ENCODE results near the gene MOB3B. TPM values are rescaled to one million over a fixed set of nuclear protein-coding genes. Genes with fewer than 3 reads are reported as not detected.

Gene MOB3B
- total and polyA plus RNA-seq, 2 of the 13 experiments (the other 11 are each of a cell fraction or from before 2014, with no cell fraction given): 0.03 to 0.09 TPM

DNA sequence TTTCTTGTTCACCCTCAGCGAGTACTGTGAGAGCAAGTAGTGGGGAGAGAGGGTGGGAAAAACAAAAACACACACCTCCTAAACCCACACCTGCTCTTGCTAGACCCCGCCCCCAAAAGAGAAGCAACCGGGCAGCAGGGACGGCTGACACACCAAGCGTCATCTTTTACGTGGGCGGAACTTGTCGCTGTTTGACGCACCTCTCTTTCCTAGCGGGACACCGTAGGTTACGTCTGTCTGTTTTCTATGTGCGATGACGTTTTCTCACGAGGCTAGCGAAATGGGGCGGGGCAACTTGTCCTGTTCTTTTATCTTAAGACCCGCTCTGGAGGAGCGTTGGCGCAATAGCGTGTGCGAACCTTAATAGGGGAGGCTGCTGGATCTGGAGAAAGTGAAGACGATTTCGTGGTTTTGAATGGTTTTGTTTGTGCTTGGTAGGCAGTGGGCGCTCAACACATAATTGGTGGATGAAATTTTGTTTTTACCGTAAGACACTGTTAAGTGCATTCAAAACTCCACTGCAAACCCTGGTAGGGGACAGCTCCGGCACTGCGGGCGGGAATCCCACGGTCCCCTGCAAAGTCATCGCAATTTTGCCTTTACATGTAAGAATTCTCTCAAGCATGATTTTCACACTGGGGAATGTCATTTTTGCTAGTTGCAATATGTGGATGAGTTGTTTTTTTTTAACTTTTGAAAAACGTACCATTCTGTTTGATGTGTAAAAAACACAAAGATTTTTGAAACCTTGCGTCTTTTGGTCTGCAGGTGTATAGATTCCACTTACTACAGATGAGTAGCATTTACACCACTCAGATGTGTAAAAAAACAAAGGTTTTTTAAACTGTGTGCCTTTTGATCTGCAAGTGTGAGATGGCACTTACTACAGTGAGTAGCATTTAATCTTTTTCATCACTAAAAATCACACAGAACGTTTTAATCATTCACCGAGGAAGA, 44.3 kb upstream of the MOB3B start (continued):
- TF ChIP-seq ZNF331 (CRISPR knock-in tag; IDR thresholded peaks at IDR 0.05): peak; percentile 66; the same call in 1 of the 2 replicates
- no peak for TF ChIP-seq HNRNPUL1 (IDR thresholded peaks at IDR 0.05; ENCODE audit: low read depth, low read length)
- TF ChIP-seq, protein P1, sequence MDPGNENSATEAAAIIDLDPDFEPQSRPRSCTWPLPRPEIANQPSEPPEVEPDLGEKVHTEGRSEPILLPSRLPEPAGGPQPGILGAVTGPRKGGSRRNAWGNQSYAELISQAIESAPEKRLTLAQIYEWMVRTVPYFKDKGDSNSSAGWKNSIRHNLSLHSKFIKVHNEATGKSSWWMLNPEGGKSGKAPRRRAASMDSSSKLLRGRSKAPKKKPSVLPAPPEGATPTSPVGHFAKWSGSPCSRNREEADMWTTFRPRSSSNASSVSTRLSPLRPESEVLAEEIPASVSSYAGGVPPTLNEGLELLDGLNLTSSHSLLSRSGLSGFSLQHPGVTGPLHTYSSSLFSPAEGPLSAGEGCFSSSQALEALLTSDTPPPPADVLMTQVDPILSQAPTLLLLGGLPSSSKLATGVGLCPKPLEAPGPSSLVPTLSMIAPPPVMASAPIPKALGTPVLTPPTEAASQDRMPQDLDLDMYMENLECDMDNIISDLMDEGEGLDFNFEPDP (CRISPR knock-in tag; conservative IDR thresholded peaks at IDR 0.05): no peak
- TF ChIP-seq SMARCC2 (IDR thresholded peaks at IDR 0.05): no peak
- no peak for TF ChIP-seq SMYD3 (CRISPR knock-in tag; IDR thresholded peaks at IDR 0.05)
- TF ChIP-seq ZNF589 (CRISPR knock-in tag; conservative IDR thresholded peaks at IDR 0.05): no peak
- TF ChIP-seq REPIN1 (CRISPR knock-in tag; IDR thresholded peaks at IDR 0.05; ENCODE audit: borderline replicate concordance, low read depth): peak; percentile 49; the same call in 1 of the 2 replicates
- TF ChIP-seq, protein P2, sequence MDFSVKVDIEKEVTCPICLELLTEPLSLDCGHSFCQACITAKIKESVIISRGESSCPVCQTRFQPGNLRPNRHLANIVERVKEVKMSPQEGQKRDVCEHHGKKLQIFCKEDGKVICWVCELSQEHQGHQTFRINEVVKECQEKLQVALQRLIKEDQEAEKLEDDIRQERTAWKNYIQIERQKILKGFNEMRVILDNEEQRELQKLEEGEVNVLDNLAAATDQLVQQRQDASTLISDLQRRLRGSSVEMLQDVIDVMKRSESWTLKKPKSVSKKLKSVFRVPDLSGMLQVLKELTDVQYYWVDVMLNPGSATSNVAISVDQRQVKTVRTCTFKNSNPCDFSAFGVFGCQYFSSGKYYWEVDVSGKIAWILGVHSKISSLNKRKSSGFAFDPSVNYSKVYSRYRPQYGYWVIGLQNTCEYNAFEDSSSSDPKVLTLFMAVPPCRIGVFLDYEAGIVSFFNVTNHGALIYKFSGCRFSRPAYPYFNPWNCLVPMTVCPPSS (IDR thresholded peaks at IDR 0.05): no peak
- no peak for TF ChIP-seq CBX2 (IDR thresholded peaks at IDR 0.05; ENCODE audit: low read depth, low read length)
- no peak for TF ChIP-seq CBX2 (CRISPR knock-in tag; IDR thresholded peaks at IDR 0.05; ENCODE audit: low read depth)
- TF ChIP-seq, protein P3, sequence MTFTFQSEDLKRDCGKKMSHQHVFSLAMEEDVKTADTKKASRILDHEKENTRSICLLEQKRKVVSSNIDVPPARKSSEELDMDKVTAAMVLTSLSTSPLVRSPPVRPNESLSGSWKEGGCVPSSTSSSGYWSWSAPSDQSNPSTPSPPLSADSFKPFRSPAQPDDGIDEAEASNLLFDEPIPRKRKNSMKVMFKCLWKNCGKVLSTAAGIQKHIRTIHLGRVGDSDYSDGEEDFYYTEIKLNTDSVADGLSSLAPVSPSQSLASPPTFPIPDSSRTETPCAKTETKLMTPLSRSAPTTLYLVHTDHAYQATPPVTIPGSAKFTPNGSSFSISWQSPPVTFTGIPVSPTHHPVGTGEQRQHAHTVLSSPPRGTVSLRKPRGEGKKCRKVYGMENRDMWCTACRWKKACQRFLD (CRISPR knock-in tag; IDR thresholded peaks at IDR 0.05; ENCODE audit: borderline replicate concordance): no peak
- no peak for TF ChIP-seq TAF1 (CRISPR knock-in tag; IDR thresholded peaks at IDR 0.05)
- no peak for TF ChIP-seq RFXAP (CRISPR knock-in tag; IDR thresholded peaks at IDR 0.05; ENCODE audit: borderline replicate concordance)
- no peak for TF ChIP-seq ZFAT (CRISPR knock-in tag; conservative IDR thresholded peaks at IDR 0.05)
- TF ChIP-seq CBX1 (IDR thresholded peaks at IDR 0.05; ENCODE audit: low read depth): peak; percentile 22
- TF ChIP-seq, protein P4, sequence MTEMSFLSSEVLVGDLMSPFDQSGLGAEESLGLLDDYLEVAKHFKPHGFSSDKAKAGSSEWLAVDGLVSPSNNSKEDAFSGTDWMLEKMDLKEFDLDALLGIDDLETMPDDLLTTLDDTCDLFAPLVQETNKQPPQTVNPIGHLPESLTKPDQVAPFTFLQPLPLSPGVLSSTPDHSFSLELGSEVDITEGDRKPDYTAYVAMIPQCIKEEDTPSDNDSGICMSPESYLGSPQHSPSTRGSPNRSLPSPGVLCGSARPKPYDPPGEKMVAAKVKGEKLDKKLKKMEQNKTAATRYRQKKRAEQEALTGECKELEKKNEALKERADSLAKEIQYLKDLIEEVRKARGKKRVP (CRISPR knock-in tag; IDR thresholded peaks at IDR 0.05): peak in 1 of 2 experiments; percentile 44; a peak in 1 of 4 replicates
- TF ChIP-seq RFX5 (IDR thresholded peaks at IDR 0.05; ENCODE audit: low read depth, low read length): no peak
- TF ChIP-seq, protein P5, sequence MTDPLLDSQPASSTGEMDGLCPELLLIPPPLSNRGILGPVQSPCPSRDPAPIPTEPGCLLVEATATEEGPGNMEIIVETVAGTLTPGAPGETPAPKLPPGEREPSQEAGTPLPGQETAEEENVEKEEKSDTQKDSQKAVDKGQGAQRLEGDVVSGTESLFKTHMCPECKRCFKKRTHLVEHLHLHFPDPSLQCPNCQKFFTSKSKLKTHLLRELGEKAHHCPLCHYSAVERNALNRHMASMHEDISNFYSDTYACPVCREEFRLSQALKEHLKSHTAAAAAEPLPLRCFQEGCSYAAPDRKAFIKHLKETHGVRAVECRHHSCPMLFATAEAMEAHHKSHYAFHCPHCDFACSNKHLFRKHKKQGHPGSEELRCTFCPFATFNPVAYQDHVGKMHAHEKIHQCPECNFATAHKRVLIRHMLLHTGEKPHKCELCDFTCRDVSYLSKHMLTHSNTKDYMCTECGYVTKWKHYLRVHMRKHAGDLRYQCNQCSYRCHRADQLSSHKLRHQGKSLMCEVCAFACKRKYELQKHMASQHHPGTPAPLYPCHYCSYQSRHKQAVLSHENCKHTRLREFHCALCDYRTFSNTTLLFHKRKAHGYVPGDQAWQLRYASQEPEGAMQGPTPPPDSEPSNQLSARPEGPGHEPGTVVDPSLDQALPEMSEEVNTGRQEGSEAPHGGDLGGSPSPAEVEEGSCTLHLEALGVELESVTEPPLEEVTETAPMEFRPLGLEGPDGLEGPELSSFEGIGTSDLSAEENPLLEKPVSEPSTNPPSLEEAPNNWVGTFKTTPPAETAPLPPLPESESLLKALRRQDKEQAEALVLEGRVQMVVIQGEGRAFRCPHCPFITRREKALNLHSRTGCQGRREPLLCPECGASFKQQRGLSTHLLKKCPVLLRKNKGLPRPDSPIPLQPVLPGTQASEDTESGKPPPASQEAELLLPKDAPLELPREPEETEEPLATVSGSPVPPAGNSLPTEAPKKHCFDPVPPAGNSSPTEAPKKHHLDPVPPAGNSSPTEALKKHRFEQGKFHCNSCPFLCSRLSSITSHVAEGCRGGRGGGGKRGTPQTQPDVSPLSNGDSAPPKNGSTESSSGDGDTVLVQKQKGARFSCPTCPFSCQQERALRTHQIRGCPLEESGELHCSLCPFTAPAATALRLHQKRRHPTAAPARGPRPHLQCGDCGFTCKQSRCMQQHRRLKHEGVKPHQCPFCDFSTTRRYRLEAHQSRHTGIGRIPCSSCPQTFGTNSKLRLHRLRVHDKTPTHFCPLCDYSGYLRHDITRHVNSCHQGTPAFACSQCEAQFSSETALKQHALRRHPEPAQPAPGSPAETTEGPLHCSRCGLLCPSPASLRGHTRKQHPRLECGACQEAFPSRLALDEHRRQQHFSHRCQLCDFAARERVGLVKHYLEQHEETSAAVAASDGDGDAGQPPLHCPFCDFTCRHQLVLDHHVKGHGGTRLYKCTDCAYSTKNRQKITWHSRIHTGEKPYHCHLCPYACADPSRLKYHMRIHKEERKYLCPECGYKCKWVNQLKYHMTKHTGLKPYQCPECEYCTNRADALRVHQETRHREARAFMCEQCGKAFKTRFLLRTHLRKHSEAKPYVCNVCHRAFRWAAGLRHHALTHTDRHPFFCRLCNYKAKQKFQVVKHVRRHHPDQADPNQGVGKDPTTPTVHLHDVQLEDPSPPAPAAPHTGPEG (CRISPR knock-in tag; IDR thresholded peaks at IDR 0.05): peak; percentile 45; the same call in 1 of the 2 replicates

All from HepG2 (cell line).